Activated CD4-positive, CD25-positive, alpha-beta regulatory T cell treated with anti-CD3 and anti-CD28 coated beads, Interleukin-2, amount 50 U/mL, for 16 hours (primary cell): ENCODE results near the gene INPP5A.

Experiments used
- DNase-seq: peaks from one replicate; pipeline ENCODE4 v3.0.0-alpha.2; 2020; ENCODE audit warnings: low read depth, low spot score

INPP5A gene

DNA sequence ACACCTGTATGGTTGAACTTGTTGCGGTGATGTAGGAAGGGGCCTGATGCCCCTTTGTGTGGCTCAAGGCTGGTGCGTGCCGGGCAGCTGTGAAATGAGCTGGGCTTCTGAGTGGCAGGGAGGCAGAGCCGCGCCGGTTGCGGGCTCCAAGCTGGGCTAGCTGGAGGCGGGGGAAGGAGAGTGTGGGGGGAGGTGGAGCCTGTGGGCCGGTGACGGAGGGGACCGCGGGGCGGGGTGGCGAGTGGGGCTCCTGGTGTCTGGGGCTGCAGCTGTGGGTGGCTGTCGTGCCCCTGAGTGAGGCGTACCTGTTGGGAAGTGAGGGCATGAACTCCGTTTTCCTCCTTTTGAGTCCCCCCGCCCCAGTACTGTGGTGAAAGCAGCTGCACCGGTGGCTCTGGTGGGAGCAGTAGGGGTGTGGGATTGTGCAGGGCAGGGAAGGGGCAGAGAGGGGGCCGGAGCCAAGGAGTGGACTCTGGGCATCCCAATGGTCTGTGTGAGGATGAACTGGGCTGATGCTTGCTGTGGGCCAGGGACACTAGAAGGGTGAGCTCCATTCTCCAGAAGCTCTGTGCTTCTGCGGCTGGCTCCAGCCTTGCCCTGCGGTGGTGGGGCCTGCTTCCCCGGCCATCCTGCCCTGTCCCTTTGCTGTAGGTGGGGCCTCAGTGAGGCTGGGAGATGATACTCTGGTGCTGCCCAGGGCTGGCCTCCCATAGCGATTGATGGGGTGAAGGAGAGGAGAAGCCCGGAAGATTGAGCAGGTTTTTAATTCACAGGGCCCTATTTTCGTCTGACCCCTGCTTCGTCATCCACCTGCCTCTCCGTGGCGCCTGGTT is 41.7 kb downstream of the INPP5A start:
- DNase-seq: no peak

- no peak for DNase-seq
Observed at GRCh38 chr10:132580143-132580542, 42.6 kb downstream of the INPP5A start.

DNA sequence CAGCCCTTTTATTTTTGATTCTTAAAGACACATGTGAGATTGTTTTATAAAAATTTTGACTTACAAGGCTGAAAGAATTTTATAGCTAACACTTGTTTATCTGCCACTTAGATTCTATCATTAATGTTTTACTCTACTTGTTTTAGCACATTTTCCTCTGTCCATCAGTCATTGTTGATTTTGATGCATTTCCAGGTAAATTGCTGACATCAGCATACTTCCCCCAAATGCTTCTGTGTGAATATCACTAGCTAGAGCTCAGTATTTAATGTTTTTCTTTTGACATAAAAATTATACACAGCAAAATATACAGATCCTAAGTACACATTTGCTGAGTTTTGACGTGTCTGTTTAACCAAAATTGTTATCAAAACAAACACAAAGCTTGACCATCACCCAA is 43.0 kb downstream of the INPP5A start:
- DNase-seq: no peak

DNA sequence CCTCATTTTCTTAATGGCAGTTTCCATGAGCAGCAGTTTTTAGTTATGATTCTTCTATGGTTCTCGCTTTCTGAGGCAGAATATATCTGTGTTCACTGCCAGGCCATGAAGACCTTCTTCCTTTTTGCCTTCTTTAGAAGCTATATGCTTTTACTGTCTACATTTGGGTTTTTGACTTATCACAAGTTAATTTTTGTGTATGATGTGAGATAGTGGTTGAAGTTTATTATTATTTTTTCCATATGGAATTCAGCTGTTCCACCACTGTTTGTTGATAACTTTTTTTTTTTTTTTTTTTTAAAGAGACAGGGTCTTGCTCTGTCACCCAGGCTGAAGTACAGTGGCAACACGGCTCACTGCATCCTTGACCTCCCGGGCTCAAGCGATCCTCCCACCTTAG is 44.5 kb downstream of the INPP5A start:
- no peak for DNase-seq

DNA sequence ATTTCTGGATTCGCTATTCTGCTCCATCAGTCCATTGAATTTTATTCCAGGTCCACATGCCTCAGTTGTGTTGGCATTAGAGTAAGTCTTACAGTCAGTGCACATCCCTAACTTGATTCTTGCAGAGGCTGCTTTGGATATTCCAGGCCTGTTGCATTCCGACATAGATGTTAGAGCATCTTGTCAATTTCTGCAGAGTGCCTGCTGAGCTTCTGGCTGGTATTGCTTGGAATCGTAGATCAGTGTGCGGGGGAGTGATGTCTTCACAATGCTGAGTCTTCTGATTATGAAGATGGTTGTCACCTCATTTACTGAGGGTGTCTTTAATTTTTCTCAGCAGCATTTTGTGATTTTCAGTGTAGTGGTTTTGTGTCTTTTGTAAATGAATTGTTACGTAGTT is 45.2 kb downstream of the INPP5A start:
- no peak for DNase-seq

- no peak for DNase-seq
Observed at GRCh38 chr10:132583456-132583855, 45.9 kb downstream of the INPP5A start.

GRCh38 chr10:132584081-132584480 is 46.5 kb downstream of the INPP5A start:
- no peak for DNase-seq

- DNase-seq: no peak
Observed at GRCh38 chr10:132585732-132586722, 48.4 kb downstream of the INPP5A start.

DNA sequence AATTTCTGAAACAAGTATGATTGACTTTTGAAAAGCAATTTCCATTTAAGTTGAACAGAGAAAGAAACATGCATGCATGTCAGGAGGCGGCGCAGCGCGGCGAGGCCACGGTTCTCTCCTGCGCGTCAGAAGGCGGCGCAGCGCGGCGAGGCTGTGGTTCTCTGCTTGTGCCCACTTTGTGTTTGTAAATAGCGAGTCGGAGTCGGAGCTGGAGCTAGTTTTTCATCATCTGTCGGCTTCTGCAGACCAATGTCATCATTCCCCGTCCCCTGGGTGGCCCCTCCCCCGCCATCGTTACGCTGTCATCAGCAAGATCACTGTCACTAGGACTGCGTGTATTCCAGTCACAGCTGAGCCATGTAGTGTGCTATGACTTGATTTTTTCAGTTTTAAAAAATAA is 49.2 kb downstream of the INPP5A start:
- no peak for DNase-seq

DNA sequence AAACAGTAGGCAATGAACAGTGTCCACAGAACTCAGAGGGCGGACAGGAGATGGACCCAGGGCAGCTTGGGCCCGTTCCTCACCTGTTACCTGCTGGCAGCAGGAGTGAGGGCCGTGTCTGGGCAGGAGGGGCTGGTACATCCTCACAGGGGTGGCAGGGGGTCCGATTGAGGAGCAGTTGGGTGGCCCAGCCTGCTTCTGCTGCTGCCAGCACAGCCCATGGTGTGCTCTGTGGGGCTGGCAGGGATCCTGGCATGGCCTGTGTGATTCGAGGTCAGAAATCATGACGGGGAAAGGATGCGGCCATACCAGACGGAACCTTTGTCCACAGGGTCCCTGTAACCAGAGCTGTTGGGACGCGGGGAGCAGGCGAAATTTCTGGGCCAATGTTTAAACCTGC is 49.6 kb downstream of the INPP5A start:
- no peak for DNase-seq

GRCh38 chr10:132588301-132589013 is 50.9 kb downstream of the INPP5A start:
- no peak for DNase-seq

DNA sequence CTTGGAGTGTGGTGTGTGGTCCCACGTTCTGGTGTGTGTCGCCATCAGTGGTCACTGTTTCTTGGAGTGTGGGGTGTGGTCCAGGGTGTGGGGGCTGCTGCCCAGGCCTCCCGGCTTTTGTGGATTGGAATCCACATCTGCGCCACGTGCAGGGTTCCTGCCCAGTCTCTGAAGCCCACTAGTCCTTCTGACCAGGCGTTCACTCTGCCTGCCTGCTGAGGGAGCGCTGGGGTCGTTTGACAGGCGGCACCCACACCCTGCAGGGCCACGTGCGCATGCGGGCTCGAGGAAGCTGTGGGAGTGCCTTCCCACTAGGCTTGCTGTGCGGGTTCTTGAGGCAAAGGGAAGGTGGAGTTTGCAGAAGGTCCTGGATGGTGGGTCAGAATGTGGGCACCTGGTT is 51.4 kb downstream of the INPP5A start:
- DNase-seq: no peak

- no peak for DNase-seq
Observed at GRCh38 chr10:132589681-132590080, 52.1 kb downstream of the INPP5A start.

GRCh38 chr10:132590094-132590751 is 52.6 kb downstream of the INPP5A start:
- no peak for DNase-seq

- DNase-seq: no peak
Observed at GRCh38 chr10:132590752-132591121, 53.1 kb downstream of the INPP5A start.

- no peak for DNase-seq
Observed at GRCh38 chr10:132591166-132591971, 53.8 kb downstream of the INPP5A start.

DNA sequence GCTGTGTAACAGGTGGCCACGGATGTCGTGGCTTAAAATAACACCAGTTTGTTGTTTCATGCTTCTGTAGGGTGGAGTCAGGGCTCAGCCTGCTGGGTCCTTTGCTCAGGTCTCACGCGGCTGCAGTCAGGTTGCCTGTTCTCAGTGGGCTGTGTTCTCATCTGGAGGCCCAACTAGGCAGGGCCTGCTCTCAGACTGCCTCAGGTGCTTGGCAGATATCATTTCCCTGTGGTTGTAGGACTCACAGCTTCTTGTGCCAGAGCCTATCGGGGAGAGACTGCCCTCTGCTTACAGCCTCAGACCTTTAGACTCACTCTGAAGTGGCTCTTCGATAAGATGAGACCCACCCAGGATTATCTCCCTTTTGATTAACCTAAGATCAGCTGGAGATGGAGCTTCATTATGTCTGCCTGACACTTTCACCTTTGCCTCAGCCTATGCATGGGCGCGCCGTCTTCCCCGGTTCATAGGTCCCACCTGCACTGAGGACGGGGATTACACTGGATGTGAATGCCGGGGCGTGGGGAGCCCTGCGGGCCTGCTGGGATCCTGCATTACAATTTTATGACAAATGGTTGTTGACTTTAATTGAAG is 55.3 kb downstream of the INPP5A start:
- no peak for DNase-seq

DNA sequence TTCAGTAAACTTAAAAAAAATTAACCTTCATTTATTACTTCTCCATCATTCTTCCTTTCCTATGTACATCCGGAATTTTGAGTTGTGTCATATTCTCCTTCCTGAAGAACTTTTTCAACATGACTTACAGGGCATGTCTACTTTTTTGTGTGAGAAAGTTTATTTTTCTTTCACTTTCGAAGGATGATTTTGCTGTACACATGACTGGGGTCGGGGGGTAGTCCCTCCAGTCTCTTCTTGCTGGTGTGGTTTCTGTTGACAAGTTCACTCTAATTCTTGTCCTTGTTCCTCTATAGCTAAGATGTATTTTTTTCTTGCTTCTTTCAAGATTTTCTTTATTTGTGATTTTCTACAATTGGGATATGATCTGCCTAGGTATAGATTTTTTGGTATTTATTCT is 55.8 kb downstream of the INPP5A start:
- no peak for DNase-seq

- no peak for DNase-seq
Observed at GRCh38 chr10:132593900-132594876, 56.6 kb downstream of the INPP5A start.
